ENCODE data around the gene EPB41L2. TPM values are rescaled to one million over a fixed set of nuclear protein-coding genes. Genes with fewer than 3 reads are reported as not detected.

EPB41L2 gene
- total RNA-seq, 1 experiment from 2014 or later, result 181 TPM

GRCh38 chr6:131061751-131062119 is 1.3 kb downstream of the EPB41L2 start:
- DNase-seq (ENCODE audit: low spot score), result peak; percentile 36
- BruUV-seq (replicated peaks), result no TSS peak
- intact Hi-C loops (cut with micrococcal nuclease; ENCODE audit: unreplicated experiment), result loop anchor here (5.0 kb wide), 3 partner anchors 56 to 174 kb away; no protein-coding TSS in a partner anchor
- Histone ChIP-seq H3K27ac (ENCODE audit: low read depth, low read length, poor library complexity, severe bottlenecking) (peak overlapping the region; percentile 82), H3K4me1 (ENCODE audit: insufficient read depth, low read length, poor library complexity, severe bottlenecking) (peaks cover 16% of the 10 kb centered on the region), H3K9me3 (ENCODE audit: low read depth, low read length, poor library complexity, severe bottlenecking) (peaks cover 2% of the 10 kb centered on the region), H3K36me3 (ENCODE audit: insufficient read depth, low read length, poor library complexity, severe bottlenecking) (no peaks in the 10 kb centered on the region), H3K27me3 (replicated peaks; ENCODE audit: insufficient read depth, low read depth, low read length, poor library complexity) (no peaks in the 10 kb centered on the region), H3K4me3 (ENCODE audit: low read depth, low read length, poor library complexity, severe bottlenecking) (peak overlapping the region; percentile 93)
- ChIA-PET POLR2A (ENCODE audit: low non-redundant PET) (interaction anchor here (0.5 kb wide), 2 partner anchors 22 to 322 kb away, joined by 3 to 11 read pairs; no protein-coding TSS in a partner anchor), CTCF (no interaction called here)
- TF ChIP-seq EZH2 (IDR thresholded peaks at IDR 0.05; ENCODE audit: borderline replicate concordance, low read depth, low read length, poor library complexity, severe bottlenecking) (no peak), CTCF (conservative IDR thresholded peaks at IDR 0.05; ENCODE audit: low read depth, low read length) (no peak)

- peaks cover 16% of the 10 kb centered on the region for H3K4me1 ChIP-seq (ENCODE audit: insufficient read depth, low read length, poor library complexity, severe bottlenecking)
- BruUV-seq (replicated peaks), result TSS peak; percentile 27
- H3K9me3 ChIP-seq (ENCODE audit: low read depth, low read length, poor library complexity, severe bottlenecking), result peaks cover 8% of the 10 kb centered on the region
- POLR2A ChIA-PET (ENCODE audit: low non-redundant PET), result no interaction called here
- peaks cover under 1% of the 10 kb centered on the region for H3K36me3 ChIP-seq (ENCODE audit: insufficient read depth, low read length, poor library complexity, severe bottlenecking)
- DNase-seq (ENCODE audit: low spot score), result peak; percentile 46
- CTCF ChIA-PET, result no interaction called here
- H3K4me3 ChIP-seq (ENCODE audit: low read depth, low read length, poor library complexity, severe bottlenecking), result peak overlapping the region; percentile 93
- H3K27ac ChIP-seq (ENCODE audit: low read depth, low read length, poor library complexity, severe bottlenecking), result no peak overlapping the region
- intact Hi-C loops (cut with micrococcal nuclease; ENCODE audit: unreplicated experiment), result loop anchor here (5.0 kb wide), 3 partner anchors 56 to 174 kb away; no protein-coding TSS in a partner anchor
- TF ChIP-seq EZH2 (IDR thresholded peaks at IDR 0.05; ENCODE audit: borderline replicate concordance, low read depth, low read length, poor library complexity, severe bottlenecking) (no peak), CTCF (conservative IDR thresholded peaks at IDR 0.05; ENCODE audit: low read depth, low read length) (no peak)
- no peaks in the 10 kb centered on the region for H3K27me3 ChIP-seq (replicated peaks; ENCODE audit: insufficient read depth, low read depth, low read length, poor library complexity)
These were observed 1.8 kb downstream of the EPB41L2 start for GRCh38 chr6:131061041-131061750.

GRCh38 chr6:131060311-131060710 is 2.7 kb downstream of the EPB41L2 start:
- BruUV-seq (replicated peaks), result no TSS peak
- H3K9me3 ChIP-seq (ENCODE audit: low read depth, low read length, poor library complexity, severe bottlenecking), result peaks cover 16% of the 10 kb centered on the region
- intact Hi-C loops (cut with micrococcal nuclease; ENCODE audit: unreplicated experiment), result loop anchor here (5.0 kb wide), 3 partner anchors 57 to 173 kb away; no protein-coding TSS in a partner anchor
- DNase-seq (ENCODE audit: low spot score), result no peak
- H3K4me1 ChIP-seq (ENCODE audit: insufficient read depth, low read length, poor library complexity, severe bottlenecking), result peaks cover 16% of the 10 kb centered on the region
- POLR2A ChIA-PET (ENCODE audit: low non-redundant PET), result no interaction called here
- TF ChIP-seq CTCF (conservative IDR thresholded peaks at IDR 0.05; ENCODE audit: low read depth, low read length) (no peak), EZH2 (IDR thresholded peaks at IDR 0.05; ENCODE audit: borderline replicate concordance, low read depth, low read length, poor library complexity, severe bottlenecking) (no peak)
- H3K27ac ChIP-seq (ENCODE audit: low read depth, low read length, poor library complexity, severe bottlenecking), result no peak overlapping the region
- no peaks in the 10 kb centered on the region for H3K27me3 ChIP-seq (replicated peaks; ENCODE audit: insufficient read depth, low read depth, low read length, poor library complexity)
- peaks cover 8% of the 10 kb centered on the region for H3K36me3 ChIP-seq (ENCODE audit: insufficient read depth, low read length, poor library complexity, severe bottlenecking)
- H3K4me3 ChIP-seq (ENCODE audit: low read depth, low read length, poor library complexity, severe bottlenecking), result peak overlapping the region; percentile 93
- CTCF ChIA-PET, result no interaction called here
